Fibroblast of the aortic adventitia (primary cell): Measurements from ENCODE around the gene NR2F2. TPM values are rescaled to one million over a fixed set of nuclear protein-coding genes. Genes with fewer than 3 reads are reported as not detected.

Experiments
- DNase-seq: peaks from one replicate; pipeline ENCODE4 v3.0.0-alpha.2; 2010; ENCODE audit warnings: low read depth
- H3K4me3 ChIP-seq: 2 replicates; pipeline ENCODE4 v1.5.1; 2011; ENCODE audit warnings: low read depth, mild to moderate bottlenecking, control low read depth, low read length, moderate library complexity
- CTCF ChIP-seq: IDR thresholded peaks from 2 replicates; pipeline ENCODE4 v1.5.1; 2011; ENCODE audit warnings: mild to moderate bottlenecking, low read length, control low read depth, inconsistent platforms; ENCODE audit not compliant: insufficient read depth
- total RNA-seq: library from RNA; depleted of rRNA; stranded (reverse); fragments of >200 nt; gene quantifications from 2 replicates; pipeline ENCODE4 v1.2.3, GENCODE V29; 2012; ENCODE audit warnings: low replicate concordance

NR2F2 gene
- 15.5 and 20.2 TPM in 2 replicates for total RNA-seq

GRCh38 chr15:96330450-96331143 is at the start of gene NR2F2:
TSS of gene NR2F2 (plus strand) at chr15:96330700. CDS start at chr15:96332106, 1,406 bp downstream.
- TF ChIP-seq CTCF = no peak
- H3K4me3 ChIP-seq = peak within 1 kb of the TSS; percentile 96
- peak; percentile 98 for DNase-seq

GRCh38 chr15:96285305-96285704 is 45.2 kb upstream of the NR2F2 start:
- peak; percentile 77 for DNase-seq
- TF ChIP-seq CTCF = no peak
- no peak overlapping the region for H3K4me3 ChIP-seq

- no peak overlapping the region for H3K4me3 ChIP-seq
- no peak for TF ChIP-seq CTCF
- DNase-seq = no peak
Observed at GRCh38 chr15:96285729-96286254, 44.7 kb upstream of the NR2F2 start.

- no peak for DNase-seq
- H3K4me3 ChIP-seq = no peak overlapping the region
- TF ChIP-seq CTCF = no peak
Observed at GRCh38 chr15:96290679-96291078, 39.8 kb upstream of the NR2F2 start.

- no peak for DNase-seq
- no peak for TF ChIP-seq CTCF
Observed at GRCh38 chr15:96292635-96293034, 37.9 kb upstream of the NR2F2 start.

GRCh38 chr15:96293441-96293840 is 37.1 kb upstream of the NR2F2 start:
- no peak overlapping the region for H3K4me3 ChIP-seq
- no peak for TF ChIP-seq CTCF
- no peak for DNase-seq

More at GRCh38 chr15:96292635-96293034, 37.9 kb upstream of the NR2F2 start:
- H3K4me3 ChIP-seq = no peak overlapping the region
